ENCODE measurements around the gene TIPARP. TPM values are rescaled to one million over a fixed set of nuclear protein-coding genes. Genes with fewer than 3 reads are reported as not detected.

Gene TIPARP
- total RNA-seq, 3 donors from 2014 or later = 28.5 to 103 (median 45.1) TPM

DNA sequence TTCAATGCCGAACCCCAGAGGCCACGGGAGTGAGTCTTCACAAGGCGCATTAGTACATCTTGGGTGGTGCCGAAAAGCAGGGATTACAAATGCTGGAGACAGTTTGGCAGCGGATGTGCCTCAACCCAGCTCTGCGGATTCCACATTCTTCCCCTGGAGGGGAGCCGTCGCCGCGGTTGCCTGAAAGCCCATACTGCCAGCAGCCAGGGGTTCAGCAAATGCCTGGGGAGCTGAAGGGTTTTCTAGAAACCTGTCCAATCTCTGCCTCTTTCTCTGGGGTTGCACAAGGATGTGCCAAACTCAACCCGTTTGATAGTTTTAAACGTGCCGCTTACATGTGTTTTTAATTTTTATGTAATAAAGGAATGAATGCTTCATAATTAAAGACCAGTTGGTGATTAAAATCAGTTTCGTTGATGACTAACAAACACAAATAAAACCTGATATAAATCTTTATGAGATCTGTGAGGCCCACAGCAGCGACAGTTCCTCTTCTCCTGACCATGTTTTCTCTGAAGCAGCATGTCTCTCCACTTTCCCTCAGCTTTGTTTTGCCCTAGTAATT is 77.2 kb downstream of the TIPARP start:
- intact Hi-C loops (cut with DNase I; ENCODE audit: low total_unique reads) = no loop called here
- peak overlapping the region in 2 of 3 donors; percentile 21 to 50 for H3K4me3 ChIP-seq
- H3K36me3 ChIP-seq = no peaks in the 10 kb centered on the region
- no peak for TF ChIP-seq POLR2A (IDR thresholded peaks at IDR 0.05)
- TF ChIP-seq, protein P1, sequence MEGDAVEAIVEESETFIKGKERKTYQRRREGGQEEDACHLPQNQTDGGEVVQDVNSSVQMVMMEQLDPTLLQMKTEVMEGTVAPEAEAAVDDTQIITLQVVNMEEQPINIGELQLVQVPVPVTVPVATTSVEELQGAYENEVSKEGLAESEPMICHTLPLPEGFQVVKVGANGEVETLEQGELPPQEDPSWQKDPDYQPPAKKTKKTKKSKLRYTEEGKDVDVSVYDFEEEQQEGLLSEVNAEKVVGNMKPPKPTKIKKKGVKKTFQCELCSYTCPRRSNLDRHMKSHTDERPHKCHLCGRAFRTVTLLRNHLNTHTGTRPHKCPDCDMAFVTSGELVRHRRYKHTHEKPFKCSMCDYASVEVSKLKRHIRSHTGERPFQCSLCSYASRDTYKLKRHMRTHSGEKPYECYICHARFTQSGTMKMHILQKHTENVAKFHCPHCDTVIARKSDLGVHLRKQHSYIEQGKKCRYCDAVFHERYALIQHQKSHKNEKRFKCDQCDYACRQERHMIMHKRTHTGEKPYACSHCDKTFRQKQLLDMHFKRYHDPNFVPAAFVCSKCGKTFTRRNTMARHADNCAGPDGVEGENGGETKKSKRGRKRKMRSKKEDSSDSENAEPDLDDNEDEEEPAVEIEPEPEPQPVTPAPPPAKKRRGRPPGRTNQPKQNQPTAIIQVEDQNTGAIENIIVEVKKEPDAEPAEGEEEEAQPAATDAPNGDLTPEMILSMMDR (IDR thresholded peaks at IDR 0.05) = no peak
- no peak for TF ChIP-seq POLR2AphosphoS5 (IDR thresholded peaks at IDR 0.05)
- peak overlapping the region in 1 of 2 donors; percentile 4 for H3K27ac ChIP-seq
- no peaks in the 10 kb centered on the region for H3K27me3 ChIP-seq
- H3K4me1 ChIP-seq = no peaks in the 10 kb centered on the region
- no peaks in the 10 kb centered on the region for H3K9me3 ChIP-seq
- DNase-seq (ENCODE audit: low spot score in 2 of 2) = peak in 1 of 2 donors; percentile 41

Other genes starting within 250 kb of the TIPARP start
- gene SSR3, start 119.5 kb upstream of the TIPARP start, total RNA-seq = 100 to 1,000 TPM; 109 to 156 (median 110) TPM
- gene LEKR1, start 151.8 kb downstream of the TIPARP start, total RNA-seq = 1 to 10 TPM; 1.6 to 8.0 (median 2.3) TPM